GM18517 (cell line): Measurements from ENCODE around the gene KCNK1.
"Not testable (repeated sequence)": the region's sequence is repeated elsewhere in the genome, so short reads cannot be mapped to it uniquely, and the experiment has no call there.

Experiments
- ATAC-seq: cut with Tn5 transposase; IDR thresholded peaks from one replicate; pipeline ENCODE4 v1.9.1; 2021; ENCODE audit warnings: mild to moderate bottlenecking, moderate library complexity; ENCODE audit not compliant: unreplicated experiment

Gene KCNK1

DNA sequence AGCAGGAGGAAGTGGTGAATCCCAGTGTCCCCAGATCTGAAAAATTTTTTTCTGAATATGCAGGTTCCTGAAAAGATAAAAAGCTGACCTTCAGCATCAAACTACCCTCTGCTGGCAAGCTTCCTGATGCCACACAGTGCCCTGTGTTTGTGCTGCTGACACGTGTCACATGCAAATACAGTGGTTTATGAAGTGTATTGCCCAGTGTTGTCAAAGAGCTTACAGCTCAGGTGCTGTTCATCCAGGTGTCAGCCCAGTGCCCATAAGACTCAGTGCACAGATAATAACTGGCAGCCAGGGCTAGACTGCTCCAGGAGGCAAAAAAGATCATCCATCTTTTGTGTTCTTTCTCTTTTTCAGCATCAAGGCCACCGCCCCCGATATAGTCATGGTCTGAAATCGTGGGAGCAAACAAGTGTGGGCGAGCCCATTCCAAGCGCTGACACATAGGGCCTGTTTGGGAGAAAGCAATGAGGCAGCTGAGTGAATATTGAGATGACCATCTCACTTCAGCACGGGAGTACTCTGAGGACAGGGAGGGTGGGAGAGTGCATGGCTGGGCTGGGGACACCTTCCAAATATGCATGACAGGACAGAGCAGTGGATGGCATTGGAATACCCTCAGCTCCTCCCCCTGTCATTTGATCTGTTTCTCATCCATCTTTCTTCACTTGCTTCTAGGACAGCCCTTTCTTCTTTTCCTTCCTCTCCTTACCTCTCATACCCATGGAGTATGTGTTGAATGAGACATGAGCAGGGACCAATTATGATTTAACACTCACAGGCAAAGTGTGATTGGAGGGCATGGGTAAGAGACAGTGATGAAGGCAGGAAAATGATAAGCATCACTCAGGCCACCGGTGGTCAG, 6.4 kb upstream of the KCNK1 start:
- peak; percentile 89 for ATAC-seq

DNA sequence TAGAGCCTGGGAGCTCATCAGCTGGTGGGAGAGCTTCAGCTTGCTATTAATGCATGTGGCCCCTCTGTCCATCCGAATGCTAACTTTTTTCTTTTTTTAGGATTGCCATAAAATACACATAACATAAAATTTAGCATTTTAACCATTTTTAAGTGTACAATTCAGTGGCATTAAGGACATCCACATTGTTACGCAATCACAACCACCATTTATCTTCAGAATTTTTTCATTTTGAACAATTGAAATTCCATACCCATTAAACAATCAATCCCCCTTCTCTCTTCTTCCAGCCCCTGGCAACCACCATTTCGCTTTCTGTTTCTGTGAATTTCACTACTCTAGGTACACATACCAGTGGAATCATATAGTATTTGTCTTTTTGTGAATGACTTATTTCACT, 4.9 kb upstream of the KCNK1 start:
- ATAC-seq = no peak

- ATAC-seq = no peak
These were observed 4.0 kb upstream of the KCNK1 start for GRCh38 chr1:233609926-233610325.

DNA sequence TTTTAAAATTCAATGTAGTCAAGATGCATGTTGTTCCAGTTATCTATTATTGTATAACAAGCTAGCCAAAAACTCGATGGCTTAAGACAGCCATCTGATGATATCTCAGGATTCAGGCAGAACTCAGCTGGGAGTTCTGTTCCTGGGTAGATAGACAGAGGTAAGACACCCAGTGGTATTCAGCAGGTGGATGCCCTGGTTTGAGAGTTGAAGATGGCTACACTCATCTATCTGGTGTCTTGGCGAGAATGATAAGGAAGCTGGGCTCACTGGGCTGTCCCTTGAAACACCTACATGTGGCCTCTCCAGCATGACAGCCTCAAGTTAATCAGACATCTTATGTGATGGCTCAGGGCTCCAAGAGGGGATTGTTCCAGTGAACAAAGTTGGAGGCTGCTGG, 3.3 kb upstream of the KCNK1 start:
- no peak for ATAC-seq

DNA sequence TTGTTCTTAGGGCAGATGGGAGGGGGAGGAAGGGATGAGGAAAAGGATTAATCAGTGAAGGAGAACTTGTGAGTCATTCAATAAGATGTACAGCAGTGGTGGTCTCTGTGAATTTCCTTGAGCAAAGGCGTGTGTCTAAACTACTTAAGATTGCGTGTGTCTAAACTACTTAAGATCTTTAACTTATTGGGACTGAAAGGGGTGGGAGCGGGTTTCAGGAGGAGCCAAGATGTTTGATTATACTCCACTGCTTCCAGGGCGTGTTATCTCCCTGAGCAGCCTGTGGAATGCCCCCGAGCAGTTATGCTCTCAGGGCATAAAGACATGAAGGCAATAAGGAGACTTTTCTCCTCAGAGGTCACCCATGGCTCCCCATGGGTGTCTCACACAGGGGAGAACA, 2.5 kb upstream of the KCNK1 start:
- ATAC-seq = not testable (repeated sequence)

DNA sequence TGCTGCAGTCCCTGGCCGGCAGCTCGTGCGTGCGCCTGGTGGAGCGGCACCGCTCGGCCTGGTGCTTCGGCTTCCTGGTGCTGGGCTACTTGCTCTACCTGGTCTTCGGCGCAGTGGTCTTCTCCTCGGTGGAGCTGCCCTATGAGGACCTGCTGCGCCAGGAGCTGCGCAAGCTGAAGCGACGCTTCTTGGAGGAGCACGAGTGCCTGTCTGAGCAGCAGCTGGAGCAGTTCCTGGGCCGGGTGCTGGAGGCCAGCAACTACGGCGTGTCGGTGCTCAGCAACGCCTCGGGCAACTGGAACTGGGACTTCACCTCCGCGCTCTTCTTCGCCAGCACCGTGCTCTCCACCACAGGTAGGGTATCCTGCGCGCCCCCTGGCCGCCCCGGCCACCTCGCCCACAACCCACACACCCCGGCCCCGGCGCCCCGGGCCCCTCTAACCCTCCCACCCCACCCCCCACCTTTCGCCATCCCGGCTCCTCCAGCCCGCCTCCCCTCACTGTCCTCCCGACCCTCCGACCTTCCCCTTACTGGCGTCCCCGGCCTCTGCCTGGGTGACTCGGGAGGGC, 352 bp downstream of the KCNK1 start:
- ATAC-seq = peak; percentile 44

GRCh38 chr1:233614743-233615521, 1.0 kb downstream of the KCNK1 start:
- ATAC-seq = peak; percentile 50

GRCh38 chr1:233615571-233615970, 1.7 kb downstream of the KCNK1 start:
- no peak for ATAC-seq

DNA sequence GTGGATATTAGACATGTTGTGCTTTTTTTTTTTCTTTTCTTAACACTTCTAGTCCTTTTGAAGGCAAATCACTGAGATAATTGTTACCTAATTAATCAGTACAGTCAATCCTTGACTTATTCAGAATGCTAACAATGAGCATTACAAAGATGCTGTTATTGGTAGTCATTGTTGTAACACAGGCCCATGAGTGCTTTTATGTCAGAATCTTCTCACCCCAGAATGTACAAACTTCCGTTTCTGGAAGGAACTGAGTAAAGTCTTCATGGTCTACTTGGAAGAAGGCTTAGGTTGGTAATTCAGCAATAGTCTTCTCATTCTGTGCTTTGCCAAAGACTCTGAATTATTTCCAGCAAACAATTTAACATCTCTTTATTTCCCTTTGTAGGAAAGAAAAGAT, 3.1 kb downstream of the KCNK1 start:
- no peak for ATAC-seq

GRCh38 chr1:233619414-233619813, 5.5 kb downstream of the KCNK1 start:
- ATAC-seq = not testable (repeated sequence)

DNA sequence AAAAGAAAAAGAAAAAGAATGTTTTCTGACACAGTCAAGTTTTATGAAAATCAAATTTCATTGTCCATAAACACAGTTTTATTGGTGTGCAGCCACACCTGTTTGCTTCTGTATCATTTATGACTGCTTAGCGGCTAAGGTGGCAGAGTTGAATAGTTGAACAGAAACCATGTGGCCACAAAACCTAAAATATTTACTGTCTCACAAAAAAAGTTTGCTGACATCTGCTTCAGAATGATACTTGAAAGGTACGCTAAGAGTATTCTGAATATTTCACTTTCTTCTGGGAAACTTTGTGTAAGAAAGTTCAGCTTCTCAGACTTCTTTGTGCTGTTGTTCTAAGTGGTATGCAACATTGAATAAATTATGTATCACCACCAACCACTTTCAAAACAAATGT, 6.2 kb downstream of the KCNK1 start:
- no peak for ATAC-seq

- ATAC-seq = no peak
These were observed 8.0 kb downstream of the KCNK1 start for GRCh38 chr1:233621923-233622322.

- no peak for ATAC-seq
These were observed 10.4 kb downstream of the KCNK1 start for GRCh38 chr1:233624289-233624688.

- no peak for ATAC-seq
These were observed 11.2 kb downstream of the KCNK1 start for GRCh38 chr1:233625087-233625486.

GRCh38 chr1:233625510-233625981, 11.6 kb downstream of the KCNK1 start:
- ATAC-seq = no peak

DNA sequence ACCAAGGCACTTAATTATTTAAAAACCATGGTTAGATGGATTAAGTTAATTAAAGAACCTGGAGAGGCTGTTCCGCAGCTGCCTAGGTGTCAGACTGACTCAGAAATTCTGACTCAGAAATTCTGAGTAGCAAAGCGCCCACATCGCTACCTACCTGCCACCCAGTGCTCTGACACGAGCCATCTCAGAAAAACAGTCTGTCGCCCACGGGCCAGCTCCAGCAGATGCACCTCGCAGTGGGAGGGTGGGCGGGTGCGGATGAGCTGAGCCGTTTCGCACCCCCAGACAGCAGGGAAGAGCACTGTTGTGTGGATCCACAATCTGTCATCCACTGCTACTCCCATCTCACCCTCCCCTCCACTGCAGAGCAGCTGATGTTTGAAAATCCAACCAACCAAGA, 13.5 kb downstream of the KCNK1 start:
- no peak for ATAC-seq

DNA sequence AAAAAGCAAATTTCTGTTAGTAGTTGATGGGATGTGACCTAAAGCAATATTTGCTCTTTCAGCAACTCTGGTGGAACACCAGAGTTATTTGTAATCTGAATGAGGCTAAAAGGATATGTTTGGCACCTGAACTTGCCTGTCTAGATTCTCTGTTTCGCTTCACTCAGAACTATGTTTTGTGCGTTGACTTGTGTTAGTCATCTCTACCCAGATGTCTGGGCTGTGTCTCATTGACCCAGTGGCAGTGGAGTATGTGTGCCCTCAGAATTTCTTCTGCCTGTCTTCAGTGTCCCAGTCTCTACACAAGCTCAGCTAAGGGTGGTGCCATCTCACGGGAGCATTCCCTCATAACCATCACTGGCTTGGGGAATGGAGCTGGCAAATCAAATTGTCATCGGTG, 13.9 kb downstream of the KCNK1 start:
- no peak for ATAC-seq

GRCh38 chr1:233629305-233629935, 15.5 kb downstream of the KCNK1 start:
- no peak for ATAC-seq

DNA sequence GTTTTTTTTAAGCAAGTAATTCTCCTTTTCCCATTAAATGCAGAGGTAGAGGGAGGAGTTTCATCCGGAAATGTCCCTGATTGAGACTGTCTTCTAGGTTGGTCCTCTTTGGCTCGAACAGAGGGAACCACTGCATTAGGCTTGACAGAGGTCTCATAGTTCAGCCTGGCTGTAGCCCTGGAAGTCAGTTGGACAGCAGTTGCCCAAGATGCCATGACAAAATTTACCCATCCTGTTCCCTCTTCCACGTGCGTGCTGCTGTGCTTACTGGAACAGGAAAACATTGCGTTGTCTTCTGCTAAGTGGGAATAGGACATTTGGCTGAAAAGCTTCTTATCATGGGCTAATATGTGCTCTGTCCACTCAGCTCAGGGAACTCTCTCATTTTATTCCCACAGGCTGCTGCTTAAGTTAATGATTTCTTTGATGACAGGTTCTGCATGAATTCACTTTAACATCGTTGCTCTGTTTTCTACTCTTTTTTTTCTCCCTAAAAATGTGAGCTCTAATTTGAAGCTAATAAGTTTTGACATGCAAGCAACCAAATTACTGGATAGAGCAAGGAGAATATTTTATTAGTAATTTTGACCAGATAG, 18.0 kb downstream of the KCNK1 start:
- ATAC-seq = no peak

DNA sequence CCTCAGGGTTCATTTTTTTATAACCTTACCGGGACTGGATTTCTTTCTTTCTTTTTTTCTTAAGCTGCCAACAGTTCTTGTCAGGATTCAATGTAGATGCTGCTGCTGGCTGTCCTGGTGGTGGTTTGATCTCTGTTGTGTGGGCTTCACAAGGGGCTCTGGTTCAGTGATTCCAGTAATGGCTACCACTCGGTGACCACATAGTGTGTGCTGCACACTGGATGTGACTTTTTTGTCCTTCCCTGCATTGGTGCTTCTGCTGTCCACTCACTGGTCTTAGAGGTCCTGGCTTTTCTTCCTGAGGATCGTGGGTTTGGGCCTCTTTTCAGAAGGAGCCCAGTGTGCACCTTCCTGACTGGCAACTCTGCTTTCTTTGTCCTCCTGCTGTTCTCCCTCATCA, 18.5 kb downstream of the KCNK1 start:
- ATAC-seq = no peak
